ENCODE data around the gene ENPP6.
"Not testable (repeated sequence)": the region's sequence is repeated elsewhere in the genome, so short reads cannot be mapped to it uniquely, and the experiment has no call there.

DNA sequence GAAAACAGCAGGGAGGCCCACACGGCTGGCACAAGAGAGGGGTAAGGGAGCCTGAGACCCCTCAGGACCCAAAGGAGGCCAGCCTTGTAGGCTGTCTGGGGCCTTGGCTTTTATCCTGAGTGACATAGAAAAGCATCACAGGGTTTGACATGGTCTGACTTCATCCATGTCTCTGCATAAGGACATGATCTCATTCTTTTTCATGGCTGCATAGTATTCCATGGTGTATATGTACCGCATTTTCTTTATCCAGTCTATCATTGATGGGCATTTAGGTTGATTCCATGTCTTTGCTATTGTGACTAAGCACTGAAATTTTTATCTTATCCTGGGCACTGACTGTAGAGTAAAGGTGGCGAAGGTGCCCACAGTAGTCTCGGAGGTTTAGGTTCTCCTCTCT is 166.4 kb downstream of the ENPP6 start:
- TF ChIP-seq POLR2A, POU2F2, POLR2AphosphoS5 (IDR thresholded peaks at IDR 0.05; ENCODE audit: low read depth, low read length): not testable (repeated sequence)
